Suprapubic skin (tissue), 4 donors: Measurements from ENCODE around the gene BAZ1A. TPM values are rescaled to one million over a fixed set of nuclear protein-coding genes. Genes with fewer than 3 reads are reported as not detected.

Experiments
- DNase-seq, 2 donors: peaks; one replicate each; pipeline ENCODE4 v3.0.0-alpha.2; 2019; ENCODE audit warnings: low spot score in 2 of 2
- H3K27ac ChIP-seq: fragments of 200-600 bp; sonication (generic); one replicate; pipeline ENCODE4 v1.5.1; 2019
- H3K27me3 ChIP-seq: fragments of 200-600 bp; sonication (generic); one replicate; pipeline ENCODE4 v1.5.1; 2019
- H3K36me3 ChIP-seq: fragments of 200-600 bp; sonication (generic); one replicate; pipeline ENCODE4 v1.5.1; 2019
- H3K4me1 ChIP-seq: fragments of 200-600 bp; sonication (generic); one replicate; pipeline ENCODE4 v1.5.1; 2019
- H3K4me3 ChIP-seq: fragments of 200-600 bp; sonication (generic); one replicate; pipeline ENCODE4 v1.5.1; 2019; ENCODE audit warnings: mild to moderate bottlenecking
- H3K9me3 ChIP-seq: fragments of 200-600 bp; sonication (generic); one replicate; pipeline ENCODE4 v1.5.1; 2019
- CTCF ChIP-seq, 2 donors: fragments of 200-600 bp in 1 of 2; fragments of 450-650 bp in 1 of 2; sonication (generic) in 1 of 2; IDR thresholded peaks; one replicate each; pipeline ENCODE4 v1.5.1; 2016 to 2019; ENCODE audit warnings: antibody characterized with exemption in 2 of 2, mild to moderate bottlenecking in 1 of 2, moderate library complexity in 1 of 2
- EP300 ChIP-seq: sonication (generic); formaldehyde crosslinking; IDR thresholded peaks from one replicate; pipeline ENCODE4 v1.6.1; 2017; ENCODE audit warnings: antibody characterized with exemption
- POLR2A ChIP-seq, 2 donors: fragments of 450-650 bp; IDR thresholded peaks; one replicate each; pipeline ENCODE4 v1.6.1; 2017; ENCODE audit warnings: antibody characterized with exemption in 2 of 2, mild to moderate bottlenecking in 2 of 2, moderate library complexity in 2 of 2
- POLR2AphosphoS5 ChIP-seq, 3 donors: sonication (generic); formaldehyde crosslinking; IDR thresholded peaks; one replicate each; pipeline ENCODE4 v1.6.1; 2017; ENCODE audit warnings: antibody characterized with exemption in 3 of 3
- WGBS: methylation state at CpG from one replicate; pipeline ENCODE4 v1.1.5; 2018; 5-methylcytosine and 5-hydroxymethylcytosine counted together
- total RNA-seq, 4 donors: library from RNA; depleted of rRNA; stranded (reverse); fragments of >200 nt; gene quantifications; one replicate each; pipeline ENCODE4 v1.1.0, GENCODE V29; 2016

BAZ1A gene
- total RNA-seq, 4 donors from 2014 or later: 37.0 to 95.1 (median 55.7) TPM

GRCh38 chr14:34723867-34724266, 151.3 kb downstream of the BAZ1A start:
- Histone ChIP-seq H3K9me3 (no peaks in the 10 kb centered on the region), H3K4me1 (peaks cover 7% of the 10 kb centered on the region), H3K27me3 (no peaks in the 10 kb centered on the region), H3K4me3 (no peak overlapping the region), H3K36me3 (no peaks in the 10 kb centered on the region), H3K27ac (no peak overlapping the region)
- TF ChIP-seq CTCF (IDR thresholded peaks at IDR 0.05) (no peak), EP300 (no peak), POLR2AphosphoS5 (IDR thresholded peaks at IDR 0.05) (no peak), POLR2A (IDR thresholded peaks at IDR 0.05) (no peak)
- WGBS: 90% methylated on average over 3 of the region's 3 CpGs
- no peak for DNase-seq

DNA sequence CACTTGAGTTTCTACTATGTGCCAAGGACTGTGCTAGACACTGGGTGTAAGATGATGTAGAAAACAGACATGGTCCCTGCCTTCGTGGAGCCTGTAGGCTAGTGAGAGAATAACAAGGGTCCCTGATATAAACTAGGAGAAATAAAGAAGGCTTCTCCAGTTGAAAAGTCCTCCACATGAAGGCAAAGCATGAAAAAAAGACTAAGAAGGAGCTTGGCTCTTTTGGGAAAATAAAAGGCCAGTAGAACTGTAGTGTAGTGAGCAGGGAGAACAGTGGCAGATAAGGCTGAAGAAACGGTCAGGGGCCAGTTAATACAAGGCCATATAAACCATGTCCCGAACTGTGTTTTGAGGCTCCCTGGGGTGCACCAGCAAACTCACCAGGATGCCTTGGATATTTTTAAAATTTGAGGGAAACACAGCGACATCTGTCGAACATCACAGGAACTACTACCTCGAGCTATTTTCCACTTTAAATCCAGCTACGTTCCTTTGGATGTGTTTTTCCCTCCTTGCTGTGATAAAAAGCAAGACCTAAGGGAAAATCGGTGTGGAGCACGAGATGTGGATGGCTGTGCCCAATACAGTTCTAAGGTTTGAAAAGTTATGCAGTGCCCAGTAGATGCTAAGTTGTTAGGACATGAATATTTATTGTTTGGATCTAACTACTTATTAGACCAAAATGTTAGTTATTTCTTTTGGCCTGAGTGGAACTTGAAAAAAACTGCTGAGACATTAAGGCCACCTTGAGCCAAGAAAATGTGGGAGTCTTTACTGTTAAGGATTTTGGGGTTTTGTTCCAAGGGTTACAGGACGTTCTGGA, 152.2 kb downstream of the BAZ1A start:
- Histone ChIP-seq H3K9me3 (no peaks in the 10 kb centered on the region), H3K27ac (peak overlapping the region; percentile 29), H3K4me3 (no peak overlapping the region), H3K4me1 (peaks cover 7% of the 10 kb centered on the region), H3K36me3 (no peaks in the 10 kb centered on the region), H3K27me3 (no peaks in the 10 kb centered on the region)
- no peak for DNase-seq
- TF ChIP-seq CTCF (IDR thresholded peaks at IDR 0.05) (peak; percentile 53 to 81), POLR2AphosphoS5 (IDR thresholded peaks at IDR 0.05) (no peak)
- 11% methylated on average over 10 of the region's 10 CpGs for WGBS

DNA sequence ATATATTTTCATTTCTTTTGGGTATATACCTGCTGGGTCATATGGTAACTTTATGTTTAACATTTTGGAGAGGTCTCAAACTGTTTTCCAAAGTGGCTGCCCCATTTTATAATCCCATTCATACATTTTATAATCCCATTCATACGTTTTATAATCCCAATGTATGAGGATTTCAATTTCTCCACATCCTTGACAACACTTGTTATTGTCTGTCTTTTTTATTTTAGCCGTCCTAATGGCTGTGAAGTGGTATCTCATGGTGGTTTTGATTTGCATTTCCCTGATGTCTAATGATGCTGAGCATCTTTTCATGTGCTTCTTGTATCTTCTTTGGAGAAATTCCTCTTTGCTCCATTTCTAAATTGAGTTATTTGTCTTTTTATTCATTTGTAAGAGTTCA, 154.0 kb downstream of the BAZ1A start:
- Histone ChIP-seq H3K4me1 (peaks cover 7% of the 10 kb centered on the region), H3K36me3 (no peaks in the 10 kb centered on the region), H3K27me3 (no peaks in the 10 kb centered on the region), H3K4me3 (no peak overlapping the region), H3K27ac (no peak overlapping the region), H3K9me3 (no peaks in the 10 kb centered on the region)
- no peak for TF ChIP-seq POLR2A (IDR thresholded peaks at IDR 0.05)
- no peak for TF ChIP-seq CTCF (IDR thresholded peaks at IDR 0.05)
- 93% methylated on average over 2 of the region's 2 CpGs for WGBS
- DNase-seq: no peak

DNA sequence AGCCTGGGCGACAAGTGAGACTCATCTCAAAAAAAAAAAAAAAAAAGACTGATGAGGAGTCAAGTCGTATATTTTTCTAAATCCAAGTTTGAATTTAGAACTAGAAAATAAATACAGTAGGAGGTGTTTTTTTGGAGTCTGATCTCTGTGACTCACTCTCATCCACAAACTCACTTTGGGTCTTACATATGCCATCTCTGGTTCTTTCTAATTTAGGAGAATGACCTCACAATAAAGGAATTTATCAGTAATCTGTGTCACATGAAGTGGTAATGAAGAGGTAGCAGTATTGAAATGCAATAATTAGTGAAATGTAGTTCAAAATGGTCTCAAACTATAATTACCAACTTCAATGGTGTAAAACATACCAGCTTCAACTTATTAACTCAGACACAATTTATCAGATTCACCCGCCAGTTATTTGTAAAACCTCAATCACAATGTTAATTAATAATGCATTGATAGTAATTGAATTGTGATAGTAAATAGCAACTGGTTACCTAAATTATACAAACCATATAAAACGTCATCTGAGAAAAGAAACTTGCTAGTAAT, 156.3 kb downstream of the BAZ1A start:
- H3K4me1 ChIP-seq: peaks cover 17% of the 10 kb centered on the region

More for the DNA sequence above, 156.3 kb downstream of the BAZ1A start:
- H3K36me3 ChIP-seq: no peaks in the 10 kb centered on the region
- no peak overlapping the region for H3K27ac ChIP-seq
- H3K9me3 ChIP-seq: no peaks in the 10 kb centered on the region
- H3K27me3 ChIP-seq: no peaks in the 10 kb centered on the region
- TF ChIP-seq CTCF (IDR thresholded peaks at IDR 0.05) (no peak), EP300 (no peak), POLR2A (IDR thresholded peaks at IDR 0.05) (no peak), POLR2AphosphoS5 (IDR thresholded peaks at IDR 0.05) (no peak)
- DNase-seq: no peak
- WGBS: 68% methylated on average over 4 of the region's 4 CpGs
- H3K4me3 ChIP-seq: no peak overlapping the region
